GM15510 (cell line): ENCODE measurements around the gene DGKI.

Experiments used
- POLR2A ChIP-seq: IDR thresholded peaks from 3 replicates; pipeline ENCODE4 v1.6.1; 2011; ENCODE audit warnings: borderline replicate concordance; ENCODE audit not compliant: insufficient read length; ENCODE audit errors: extremely low read depth

DGKI gene

DNA sequence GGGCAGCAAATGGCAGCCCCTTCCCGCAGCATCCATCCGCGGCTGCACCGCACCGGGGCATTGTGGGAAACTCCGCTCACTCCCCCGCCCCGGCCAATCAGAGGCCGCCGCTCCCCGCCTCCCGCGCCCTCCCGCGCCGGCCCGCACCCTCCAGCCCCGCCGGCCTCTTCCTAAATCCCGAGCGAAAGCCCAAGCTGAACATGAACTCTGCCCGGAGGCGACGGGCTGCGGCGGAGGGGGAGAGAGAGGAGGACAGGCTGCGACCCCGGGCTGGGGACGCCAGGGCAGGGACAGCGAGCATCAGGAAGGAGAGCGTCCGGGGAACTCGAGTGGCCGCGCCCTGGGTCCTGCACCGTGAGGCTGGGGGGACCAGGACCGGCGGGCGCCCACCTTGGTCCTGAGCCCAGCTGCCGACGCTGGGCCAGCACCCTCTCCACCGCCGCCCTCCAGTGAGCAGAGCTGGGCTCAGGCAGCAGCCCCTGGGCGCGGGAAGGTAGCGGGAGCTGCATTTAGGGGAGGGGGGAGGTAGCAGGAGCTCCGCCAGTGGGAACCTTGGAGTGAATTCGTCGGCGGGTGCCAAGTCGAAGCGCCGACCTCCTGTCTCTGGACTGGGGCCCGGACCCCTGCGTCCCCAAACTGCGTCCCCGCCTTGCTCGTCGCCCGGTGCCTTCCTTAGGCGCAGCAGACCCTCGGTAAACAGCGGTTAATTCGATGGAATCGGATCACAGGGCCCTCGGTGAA is at the start of gene DGKI:
DGKI (minus strand) TSS at position 148 of the 741 bp plus-strand sequence.
- no peak for TF ChIP-seq POLR2A

DNA sequence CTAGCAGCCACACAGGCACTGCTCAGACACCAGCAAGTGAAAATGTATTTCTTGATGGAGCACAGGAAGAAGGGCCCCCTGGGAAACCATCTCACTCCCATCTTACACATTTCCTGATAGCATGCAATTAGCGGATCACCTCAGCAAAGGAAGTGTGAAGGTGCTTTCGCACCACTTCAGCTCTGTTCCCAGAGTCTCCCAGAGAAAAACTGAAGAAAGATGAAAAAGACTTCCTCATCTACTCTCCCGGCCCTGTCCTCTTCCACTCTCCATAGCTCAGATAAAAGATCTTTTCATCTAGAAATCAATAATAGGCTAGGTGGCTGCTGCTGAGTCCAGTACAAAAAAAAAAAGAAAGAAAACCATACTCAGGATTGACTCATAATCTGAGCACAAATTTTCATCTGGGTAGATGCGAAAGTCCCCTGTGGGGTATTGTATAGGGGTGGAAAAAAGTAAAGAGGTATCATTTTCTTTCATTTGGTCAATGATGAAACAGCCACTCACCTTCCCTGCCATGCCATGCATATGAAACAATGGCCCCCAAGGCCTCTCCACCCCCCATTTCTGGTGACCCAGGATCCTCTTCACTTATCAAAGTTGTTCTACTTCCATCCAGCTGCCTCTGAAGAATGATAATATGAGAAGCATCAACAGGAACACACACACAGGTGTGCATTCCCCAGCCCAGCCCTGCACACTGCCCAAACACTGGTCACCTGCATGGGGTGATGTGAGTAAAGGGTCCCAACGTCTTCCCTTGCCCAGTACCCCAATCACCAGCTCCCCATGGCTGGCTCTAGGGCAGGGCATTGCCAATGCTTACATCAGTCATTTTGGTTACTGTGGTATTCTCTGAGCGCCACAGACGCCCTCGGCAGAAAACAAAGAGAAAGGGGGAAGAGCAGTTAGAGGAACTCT is 48.8 kb upstream of the DGKI start:
- no peak for TF ChIP-seq POLR2A

DNA sequence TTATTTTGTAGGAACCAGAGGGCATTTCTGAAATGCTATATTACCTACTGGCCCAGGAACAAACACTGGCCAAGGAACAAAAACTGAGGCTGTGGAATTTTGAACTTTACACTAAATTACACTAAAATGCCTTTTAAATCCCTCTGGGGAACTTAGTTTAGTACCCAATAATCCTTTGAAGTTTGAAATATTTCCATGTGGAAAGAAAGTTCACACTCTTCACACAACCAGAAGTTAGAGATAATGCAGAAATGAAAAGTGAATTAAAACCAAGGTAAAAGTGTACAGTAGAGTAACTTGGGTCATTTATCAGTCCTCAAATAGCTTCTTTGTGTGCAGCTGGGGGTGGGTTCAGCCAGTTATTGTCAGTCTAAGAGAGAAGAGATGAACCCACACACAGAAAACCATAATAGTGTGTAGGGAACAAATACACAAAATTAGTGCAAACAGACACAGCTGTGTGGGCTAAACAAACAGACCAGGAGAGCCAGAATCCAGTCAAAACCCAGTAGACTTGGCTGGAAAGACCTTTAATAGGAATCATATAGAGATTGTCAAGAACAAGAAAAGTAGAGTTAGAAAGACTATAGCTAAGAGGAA is 46.5 kb upstream of the DGKI start:
- no peak for TF ChIP-seq POLR2A

DNA sequence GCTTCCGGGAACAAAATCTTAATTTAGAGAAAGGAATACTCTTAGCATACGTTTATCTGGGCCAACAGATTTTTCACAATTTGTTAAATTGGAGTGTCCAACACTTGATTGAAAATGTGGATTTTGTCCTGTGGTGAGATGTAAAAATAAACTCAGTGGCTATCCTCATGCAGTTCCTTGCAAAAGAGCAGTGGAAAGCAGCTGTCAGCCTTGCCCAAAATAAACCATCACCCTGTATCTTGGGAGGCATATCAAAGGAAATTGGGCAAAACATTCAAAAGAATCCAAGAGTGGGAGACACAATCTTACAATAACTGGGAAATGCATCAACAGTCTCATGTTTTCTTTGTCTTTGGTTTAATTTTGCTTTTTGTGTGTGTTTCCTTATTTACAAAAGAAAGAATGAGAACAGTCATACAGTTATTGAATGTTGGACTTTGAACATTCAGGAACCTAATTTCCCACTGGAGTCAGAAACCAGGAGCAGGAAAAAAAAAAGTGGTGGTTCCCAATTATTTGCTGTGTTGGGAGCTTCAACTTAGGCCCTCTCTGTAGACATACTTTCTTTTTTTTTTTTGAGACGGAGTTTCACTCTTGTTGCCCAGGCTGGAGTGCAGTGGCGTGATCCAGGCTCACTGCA is 44.4 kb upstream of the DGKI start:
- no peak for TF ChIP-seq POLR2A

DNA sequence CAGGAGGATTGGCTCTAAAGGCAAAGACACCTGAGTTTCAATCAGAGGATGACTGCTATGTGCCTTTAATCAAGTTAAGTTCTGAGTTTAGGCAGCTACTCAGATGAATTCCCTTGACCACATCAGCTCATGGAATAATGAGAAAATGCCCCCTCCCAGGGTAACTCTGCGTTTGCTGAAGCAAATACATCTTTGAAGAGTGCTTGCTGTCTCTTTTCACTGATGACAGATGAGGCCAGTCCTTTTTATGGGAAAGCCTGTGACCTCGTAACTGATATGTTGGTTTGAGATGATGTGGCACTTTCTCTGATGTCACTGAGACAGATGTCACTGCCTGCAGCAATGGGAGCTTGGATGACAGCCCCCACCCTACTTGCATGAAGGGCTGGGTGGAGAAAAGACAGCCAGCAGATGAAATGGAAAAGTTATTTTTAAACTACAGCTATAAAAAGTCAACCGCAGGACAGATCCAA is 43.7 kb upstream of the DGKI start:
- TF ChIP-seq POLR2A: no peak

DNA sequence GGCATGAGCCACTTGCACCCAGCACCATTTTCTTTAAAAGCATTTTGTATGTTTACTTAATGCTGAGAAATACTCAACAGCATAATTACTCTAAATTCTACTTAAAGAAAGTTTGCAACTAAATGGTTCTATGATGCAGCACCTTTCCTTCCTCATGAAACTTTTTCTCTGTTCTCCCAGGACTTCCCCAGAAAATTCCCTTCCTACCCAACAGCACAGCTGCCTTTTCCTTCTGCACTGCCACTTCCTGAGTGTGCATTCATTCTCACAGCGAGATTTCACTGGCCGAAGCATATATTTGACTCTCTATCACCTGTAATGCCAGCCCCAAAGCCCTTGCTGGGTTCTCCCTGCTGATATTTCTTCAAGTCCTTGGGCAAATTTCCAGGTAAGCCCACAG is 41.5 kb upstream of the DGKI start:
- TF ChIP-seq POLR2A: no peak

DNA sequence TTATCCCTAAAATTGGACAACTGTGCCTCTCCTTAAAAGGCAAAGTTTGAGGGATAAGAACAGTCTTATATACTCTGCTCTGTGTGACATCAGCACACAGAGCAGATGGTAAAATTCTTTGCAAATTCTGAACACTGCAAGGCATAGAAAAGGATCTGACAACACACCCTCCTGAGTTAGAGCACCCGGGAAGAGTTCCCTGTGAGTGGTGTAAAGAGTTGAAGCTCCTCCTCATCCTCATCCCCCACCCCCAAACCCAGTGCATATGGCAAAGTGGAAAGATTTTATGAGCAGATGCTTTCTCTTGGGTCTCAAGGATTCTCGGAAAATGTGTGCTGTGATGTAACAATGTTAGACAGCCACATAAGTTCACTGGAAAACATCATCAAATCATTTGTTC is 40.0 kb upstream of the DGKI start:
- no peak for TF ChIP-seq POLR2A

DNA sequence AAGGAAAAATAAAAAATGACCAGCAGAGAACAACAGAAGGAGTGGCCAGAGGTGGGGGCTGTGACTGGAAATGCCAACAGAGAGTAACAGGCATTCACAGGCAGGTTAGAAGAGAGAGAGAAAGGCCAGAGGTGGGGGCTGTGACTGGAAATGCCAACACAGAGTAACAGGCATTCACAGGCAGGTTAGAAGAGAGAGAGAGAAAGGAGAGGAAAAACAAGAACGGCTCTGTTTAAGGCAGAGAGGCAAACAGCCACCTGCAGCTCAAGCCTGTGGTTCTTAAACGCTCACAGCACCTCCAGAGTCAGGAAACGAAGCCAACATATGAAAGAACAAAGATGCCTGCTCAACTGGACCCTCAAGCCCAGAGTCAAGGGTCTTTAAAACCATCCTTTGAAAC is 39.5 kb upstream of the DGKI start:
- TF ChIP-seq POLR2A: no peak

DNA sequence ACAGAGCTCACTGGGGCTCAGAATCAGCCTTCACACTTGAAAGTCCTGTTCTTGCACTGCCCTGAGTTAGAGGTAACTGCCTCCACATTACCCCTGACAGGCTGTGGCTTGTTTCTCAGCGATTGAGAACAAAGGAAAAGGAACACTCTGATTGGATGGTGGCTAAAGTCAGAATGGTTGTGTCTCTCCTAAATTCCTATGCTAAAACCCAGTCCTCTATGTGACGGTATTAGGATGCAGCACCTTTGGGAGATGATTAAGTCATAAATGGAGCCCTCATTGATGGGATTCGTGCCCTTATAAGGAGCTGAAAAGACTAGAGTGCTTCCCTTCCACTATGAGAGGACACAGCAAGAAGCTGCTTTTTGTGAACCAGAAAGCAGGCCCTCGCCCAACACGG is 38.9 kb upstream of the DGKI start:
- TF ChIP-seq POLR2A: no peak

DNA sequence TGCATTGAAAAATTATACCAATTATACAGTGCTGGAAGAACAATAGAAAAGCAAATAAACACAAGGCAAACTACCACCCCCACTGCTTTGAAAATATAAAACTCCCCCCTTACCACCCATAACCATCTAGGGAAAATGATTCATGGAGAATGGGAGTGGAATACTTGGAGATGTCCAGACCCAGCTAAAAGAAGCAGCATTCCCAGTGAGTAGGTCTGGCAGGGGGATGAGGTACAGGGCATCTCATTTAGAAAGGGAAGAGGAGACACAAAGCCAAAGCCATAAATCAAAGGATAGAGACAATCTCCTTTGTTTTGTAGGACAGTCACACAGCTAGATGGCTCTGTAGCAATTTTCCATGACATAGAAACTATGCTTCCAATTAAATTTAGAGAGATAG is 36.0 kb upstream of the DGKI start:
- TF ChIP-seq POLR2A: no peak

DNA sequence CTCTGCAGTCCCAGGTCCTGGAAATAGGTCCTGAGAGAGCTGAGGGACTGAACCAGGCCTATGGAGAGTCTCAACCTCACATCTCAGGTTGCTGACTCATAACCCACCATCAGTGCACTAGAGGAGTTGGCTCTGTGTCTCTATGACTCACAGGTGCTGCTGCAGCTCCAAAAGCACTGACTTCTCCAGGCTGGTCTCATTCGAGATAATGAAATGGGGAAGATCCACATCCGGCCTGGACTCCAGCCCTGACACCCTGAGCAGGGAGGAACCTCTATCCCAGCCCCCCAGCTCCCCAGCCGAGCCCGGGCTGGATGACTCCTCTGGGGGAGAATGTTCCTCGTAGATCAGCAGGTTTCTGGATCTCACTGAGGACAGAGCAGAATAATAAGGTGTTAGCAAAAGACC is 35.5 kb upstream of the DGKI start:
- TF ChIP-seq POLR2A: no peak

DNA sequence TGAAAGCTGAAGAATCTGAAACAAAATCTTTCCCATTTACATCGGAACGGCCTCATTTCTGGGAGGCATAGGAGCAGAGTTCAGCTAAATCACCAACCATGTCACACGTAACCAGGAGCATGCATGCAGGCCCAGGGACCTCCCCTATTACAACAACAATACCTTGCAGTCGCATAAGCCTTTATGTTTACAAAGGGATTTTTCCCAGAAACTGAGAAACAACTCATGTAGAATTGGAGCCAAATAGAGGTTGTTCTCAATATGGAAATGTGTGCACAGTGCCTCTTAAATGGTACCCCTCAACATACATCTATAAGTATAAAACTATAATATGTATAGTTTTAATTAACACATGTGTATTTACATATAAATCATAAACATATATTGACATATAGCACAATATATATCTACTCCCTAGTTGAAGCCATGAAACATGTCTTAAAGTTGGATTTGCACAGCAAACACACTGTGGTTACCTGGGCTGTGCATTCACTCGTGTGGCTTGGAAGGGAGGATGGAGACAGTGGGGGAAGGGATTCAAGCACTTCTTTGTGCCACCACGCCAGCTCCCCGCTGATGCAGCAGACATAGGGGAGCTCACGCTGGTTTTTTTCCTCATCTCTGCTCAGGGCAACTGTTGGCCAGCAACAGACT is 35.0 kb upstream of the DGKI start:
- TF ChIP-seq POLR2A: no peak

DNA sequence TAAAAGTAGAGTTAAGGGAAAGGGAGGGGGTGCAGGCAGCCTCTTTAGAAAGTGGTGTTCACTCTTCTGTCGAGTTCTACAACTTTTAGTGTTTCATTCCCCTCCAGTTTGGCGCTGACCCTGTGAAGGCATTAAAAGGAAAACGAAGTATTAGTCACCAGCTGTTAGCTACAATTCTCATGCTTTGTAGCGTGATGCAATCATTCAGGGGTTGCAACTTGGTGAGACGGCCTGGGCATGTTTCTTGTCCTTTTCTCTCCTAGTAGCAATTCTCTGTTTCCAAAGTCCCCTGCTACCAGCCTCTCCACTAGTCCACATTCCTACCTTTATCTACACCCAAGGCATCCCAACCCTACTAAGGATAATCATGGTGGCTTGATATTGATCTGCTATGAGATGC is 33.7 kb upstream of the DGKI start:
- no peak for TF ChIP-seq POLR2A
